HG02623 (cell line): ENCODE results near the gene DSP.

ENCODE experiments used
- ATAC-seq: cut with Tn5 transposase; IDR thresholded peaks from one replicate; pipeline ENCODE4 v1.9.1; 2021; ENCODE audit warnings: moderate library complexity; ENCODE audit not compliant: unreplicated experiment

The DSP gene

GRCh38 chr6:7534192-7534591 is 7.3 kb upstream of the DSP start:
- no peak for ATAC-seq

GRCh38 chr6:7535498-7535897 is 6.0 kb upstream of the DSP start:
- ATAC-seq, result no peak

DNA sequence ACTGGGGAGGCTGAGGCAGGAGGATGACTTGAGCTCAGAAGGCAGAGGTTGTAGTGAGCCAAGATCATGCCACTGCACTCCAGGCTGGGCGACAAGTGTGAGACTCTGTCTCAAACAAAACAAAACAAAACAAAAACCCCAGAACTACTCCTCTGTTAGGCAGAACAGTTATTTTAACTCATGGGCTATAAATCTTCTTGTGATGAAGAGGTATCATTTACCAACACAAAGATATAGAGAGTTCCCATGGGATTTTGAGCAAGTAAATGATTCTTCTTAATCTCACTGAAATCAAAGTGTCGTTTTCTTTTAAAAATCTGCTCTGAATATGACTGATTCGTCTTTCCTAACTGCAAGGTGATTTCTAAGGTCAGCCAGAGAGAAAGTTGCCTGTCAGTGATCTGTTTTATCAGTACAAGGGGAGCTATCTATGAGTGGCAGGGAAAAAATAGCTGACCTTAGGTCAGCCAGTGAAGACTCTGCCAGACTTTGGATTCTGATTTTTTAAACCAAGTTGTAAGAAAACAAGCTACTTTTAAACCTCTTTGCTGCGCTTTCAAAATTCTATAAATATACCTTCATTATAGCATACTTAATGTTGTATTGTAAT is 3.8 kb upstream of the DSP start:
- no peak for ATAC-seq

DNA sequence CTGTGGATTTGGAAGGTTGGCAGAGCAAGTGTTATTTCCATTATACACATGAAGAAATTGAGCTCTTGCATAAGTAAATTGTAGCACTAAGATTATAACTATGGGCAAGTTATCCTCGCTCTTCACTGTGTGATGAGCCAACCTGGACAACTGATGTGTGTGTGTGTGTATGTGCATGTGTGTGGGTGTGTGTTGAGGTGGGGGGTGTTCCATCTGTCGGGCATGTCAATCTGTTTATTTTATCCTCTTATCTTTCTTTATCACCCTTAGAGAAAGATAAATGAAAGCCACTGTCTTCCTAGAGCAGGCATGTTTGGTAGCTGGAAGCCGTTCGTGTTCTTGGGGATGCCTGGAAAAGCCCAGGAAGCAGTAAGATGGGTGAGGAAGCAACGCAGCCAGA is 3.0 kb upstream of the DSP start:
- ATAC-seq, result no peak

GRCh38 chr6:7540595-7540994 is 876 bp upstream of the DSP start:
- no peak for ATAC-seq

- no peak for ATAC-seq
Measured at GRCh38 chr6:7542065-7542873, 798 bp downstream of the DSP start.

DNA sequence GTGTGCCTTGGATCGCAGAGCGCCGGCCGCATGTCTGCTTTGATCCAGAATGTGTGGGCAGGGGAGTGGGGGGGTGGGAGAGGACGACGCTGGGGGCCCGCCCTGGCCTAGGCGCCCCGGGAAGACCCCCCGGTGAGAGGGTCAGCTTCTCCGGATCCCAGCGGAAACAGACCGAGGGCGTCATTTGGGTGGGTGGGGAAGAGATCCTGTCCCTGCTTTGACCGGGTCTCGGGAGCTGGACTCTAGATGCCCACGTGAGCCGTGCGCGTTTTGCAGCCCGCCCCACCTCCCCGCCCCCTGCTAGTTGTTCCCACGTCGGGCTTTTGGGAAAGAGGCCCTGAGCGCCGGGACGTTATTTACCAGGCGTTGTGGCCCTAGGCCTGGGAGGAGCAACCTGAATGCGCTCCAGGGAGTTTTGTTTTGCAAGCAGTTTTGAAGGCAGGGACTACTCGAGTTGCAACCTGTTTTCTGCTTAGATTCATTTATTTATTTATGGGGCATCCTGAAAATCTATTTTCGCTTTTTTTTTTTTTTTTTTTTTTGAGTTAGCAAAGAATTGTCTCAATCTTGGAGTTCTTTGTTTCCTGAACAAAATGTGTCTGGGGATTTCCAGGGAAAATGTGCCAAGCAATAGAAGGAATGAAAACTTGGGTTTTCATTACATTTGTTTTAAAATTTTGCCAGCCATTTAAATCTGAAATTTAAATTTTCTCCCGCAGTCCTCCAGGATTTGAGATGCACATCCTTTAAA is 1.6 kb downstream of the DSP start:
- no peak for ATAC-seq

- no peak for ATAC-seq
Measured at GRCh38 chr6:7543789-7544424, 2.4 kb downstream of the DSP start.

DNA sequence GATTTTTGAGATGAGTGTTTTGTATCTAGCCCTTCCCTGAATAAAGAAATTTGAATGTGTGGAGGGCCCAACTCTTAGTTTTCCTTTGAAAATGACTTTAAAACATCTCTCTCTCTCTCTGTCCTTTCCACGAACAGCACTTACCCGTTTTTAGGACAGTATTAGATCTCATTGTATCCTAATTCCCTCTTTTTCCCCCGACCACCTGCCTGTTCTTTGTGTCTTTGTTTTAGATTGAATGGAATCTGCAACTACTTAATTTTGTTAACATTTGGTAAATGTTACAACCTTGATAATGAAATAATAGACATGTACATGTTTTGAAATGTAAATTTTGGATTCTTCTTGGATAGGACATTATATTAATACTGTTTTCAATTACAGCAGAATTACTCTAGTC is 3.1 kb downstream of the DSP start:
- no peak for ATAC-seq

- no peak for ATAC-seq
Measured at GRCh38 chr6:7545316-7546019, 4.0 kb downstream of the DSP start.

DNA sequence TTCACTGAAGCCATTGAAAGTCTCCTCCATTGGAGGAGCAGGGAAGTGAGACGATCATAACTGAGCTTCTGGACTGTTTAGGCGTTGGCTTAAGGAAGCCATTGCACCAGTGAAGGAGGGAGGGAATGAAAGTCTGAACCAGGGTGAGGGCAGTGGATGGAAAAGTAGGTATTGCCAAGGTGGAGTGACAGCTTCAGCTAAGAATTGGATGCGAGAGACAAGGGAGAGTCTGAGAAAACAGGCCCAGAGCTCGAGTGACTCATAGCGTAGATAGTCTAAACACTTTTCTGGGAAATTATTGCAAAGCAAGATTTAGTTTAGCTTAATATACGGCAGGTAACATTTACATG is 4.5 kb downstream of the DSP start:
- no peak for ATAC-seq

- ATAC-seq, result no peak
Measured at GRCh38 chr6:7546383-7546782, 4.9 kb downstream of the DSP start.

- no peak for ATAC-seq
Measured at GRCh38 chr6:7546896-7547295, 5.4 kb downstream of the DSP start.

DNA sequence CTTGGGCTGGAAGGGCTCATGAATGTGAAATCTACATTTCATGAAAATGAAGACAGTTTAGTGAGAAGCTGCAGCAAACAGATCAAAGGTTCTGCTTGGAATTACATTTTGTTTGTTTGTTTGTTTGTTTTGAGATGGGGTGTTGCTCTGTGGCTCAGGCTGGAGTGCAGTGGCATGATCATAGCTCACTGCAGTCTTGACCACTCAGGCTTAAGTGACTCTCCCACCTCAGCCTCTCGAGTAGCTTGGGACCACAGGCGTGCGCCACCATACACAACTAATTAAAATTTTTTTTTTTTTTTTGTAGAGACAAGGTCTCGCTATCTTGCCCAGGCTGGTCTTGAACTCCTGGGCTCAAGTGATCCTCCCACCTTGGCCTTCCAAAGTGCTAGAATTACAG is 5.8 kb downstream of the DSP start:
- ATAC-seq, result no peak

DNA sequence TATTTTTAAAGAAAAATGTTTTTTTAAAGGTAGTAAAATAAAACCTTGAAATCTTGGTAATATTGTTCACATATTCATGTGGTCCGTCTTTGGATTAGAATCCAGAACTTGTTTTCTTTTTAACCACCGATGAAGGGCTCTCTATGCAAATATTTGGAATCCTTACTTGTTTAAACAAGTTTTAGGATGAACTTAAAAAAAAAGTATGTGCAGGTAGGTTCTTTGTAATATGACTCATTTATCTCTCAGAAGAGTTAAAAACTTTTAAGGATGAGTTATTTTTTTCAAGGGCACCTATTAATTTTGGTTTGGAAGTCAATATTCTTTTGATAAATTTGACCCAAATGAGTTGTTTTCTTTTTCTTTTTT is 8.9 kb downstream of the DSP start:
- no peak for ATAC-seq

- ATAC-seq, result no peak
Measured at GRCh38 chr6:7554533-7555275, 13.2 kb downstream of the DSP start.

DNA sequence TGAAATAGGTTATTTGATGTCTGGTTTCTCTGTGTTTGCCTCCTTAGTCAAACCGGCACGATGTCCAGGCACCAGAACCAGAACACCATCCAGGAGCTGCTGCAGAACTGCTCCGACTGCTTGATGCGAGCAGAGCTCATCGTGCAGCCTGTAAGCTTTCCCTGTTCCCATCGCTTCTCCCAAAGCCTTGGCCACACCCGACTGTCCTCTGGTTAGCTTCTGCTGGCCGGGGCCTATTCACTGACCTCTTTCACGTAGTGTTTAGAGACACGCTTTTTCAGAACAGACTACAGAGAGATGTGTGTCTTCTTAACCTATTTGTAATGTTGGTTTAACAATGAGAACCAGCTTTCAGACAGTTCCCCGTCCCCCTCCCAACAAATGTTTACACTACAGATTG is 14.2 kb downstream of the DSP start:
- ATAC-seq, result no peak

DNA sequence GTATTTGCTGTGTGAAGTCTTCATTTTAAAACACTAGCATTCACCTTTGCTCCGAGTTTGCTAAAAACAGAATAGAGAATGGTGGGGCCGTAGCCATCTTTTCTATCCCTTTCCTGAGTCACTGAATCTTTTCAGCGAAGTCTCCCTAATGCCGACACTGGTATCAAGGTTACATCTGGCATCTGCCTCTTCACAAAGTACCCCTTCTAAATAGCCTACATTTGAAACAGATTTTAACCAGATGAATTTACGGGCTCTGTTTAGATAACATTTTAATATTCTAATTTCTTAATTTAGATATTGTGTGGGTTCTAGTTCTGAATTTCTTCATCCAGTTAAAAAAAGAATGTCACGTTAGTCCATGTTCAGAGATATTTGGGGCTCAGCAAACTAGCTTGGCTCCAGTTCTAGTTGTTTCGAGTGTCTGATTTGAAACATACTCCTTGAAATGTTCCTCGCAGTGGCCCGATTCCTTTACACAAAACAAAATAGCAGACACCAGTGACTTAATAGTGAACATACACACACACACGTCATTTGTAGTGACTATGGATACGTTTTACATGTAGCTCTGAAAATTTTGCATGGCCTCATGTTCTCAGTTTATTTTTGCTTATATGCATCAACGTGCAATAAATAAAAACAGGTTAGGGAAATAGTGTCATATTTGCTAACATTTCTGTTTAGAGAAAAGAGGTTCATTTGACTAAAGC is 15.1 kb downstream of the DSP start:
- ATAC-seq, result no peak

DNA sequence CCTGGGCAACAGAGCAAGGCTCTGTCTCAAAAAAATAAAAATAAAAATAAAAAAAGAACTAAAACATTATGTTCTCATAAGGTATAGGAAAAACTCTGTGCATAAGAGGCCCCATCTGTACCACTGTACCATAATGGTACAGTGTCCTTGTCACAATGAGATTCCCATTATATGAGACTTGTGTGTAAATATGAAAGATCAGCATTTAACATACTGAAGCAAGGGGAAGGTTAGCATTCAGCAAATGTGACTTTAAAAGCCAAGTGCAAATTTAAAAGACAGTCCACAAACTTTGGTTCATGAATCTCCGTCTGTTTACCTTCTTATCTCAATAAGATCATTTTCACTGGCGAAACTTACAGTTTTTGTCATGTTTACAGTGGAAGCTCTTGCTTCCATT is 16.2 kb downstream of the DSP start:
- no peak for ATAC-seq

DNA sequence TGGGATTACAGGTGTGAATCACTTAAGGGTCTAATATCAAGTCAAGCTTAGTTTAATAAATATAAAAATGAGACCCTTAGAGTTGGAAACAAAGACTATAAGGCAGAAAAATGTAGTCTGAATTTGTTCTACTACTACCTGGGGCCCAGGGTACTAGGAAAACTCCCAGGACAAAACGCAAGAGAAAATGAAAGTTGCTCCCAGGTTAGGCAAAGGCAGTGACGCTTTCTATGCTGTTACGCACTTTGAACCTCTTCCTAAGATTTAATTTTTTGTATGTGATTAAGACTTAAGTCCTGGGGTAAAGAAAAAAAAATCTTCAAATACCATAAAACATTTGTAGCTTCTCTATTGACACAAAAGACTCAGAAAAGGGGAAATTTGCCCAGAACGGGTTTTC is 17.3 kb downstream of the DSP start:
- ATAC-seq, result no peak
